HG02610 (cell line): Measurements from ENCODE around the gene TCEAL3.
"Not testable (repeated sequence)": the region's sequence is repeated elsewhere in the genome, so short reads cannot be mapped to it uniquely, and the experiment has no call there.

Source experiments
- ATAC-seq: cut with Tn5 transposase; IDR thresholded peaks from one replicate; pipeline ENCODE4 v1.9.1; 2021; ENCODE audit warnings: mild to moderate bottlenecking, moderate library complexity; ENCODE audit not compliant: unreplicated experiment

The TCEAL3 gene

GRCh38 chrX:103659460-103659859 lies 51.7 kb downstream of the TCEAL3 start:
- not testable (repeated sequence) for ATAC-seq
